Skeletal muscle cell (primary cell): Measurements from ENCODE around the gene MRPL23.

Experiments
- DNase-seq: peaks from one replicate; pipeline ENCODE4 v3.0.0-alpha.2; 2010; ENCODE audit warnings: low read depth
- H3K4me3 ChIP-seq: 2 replicates; pipeline ENCODE4 v1.5.1; 2011; ENCODE audit warnings: low read depth, mild to moderate bottlenecking, control low read depth, low read length, moderate library complexity

The MRPL23 gene

GRCh38 chr11:1979607-1980006, 32.5 kb downstream of the MRPL23 start:
- H3K4me3 ChIP-seq = no peak overlapping the region
- DNase-seq = no peak

- H3K4me3 ChIP-seq = no peak overlapping the region
- no peak for DNase-seq
Observed at GRCh38 chr11:1982873-1983600, 35.9 kb downstream of the MRPL23 start.

- no peak for DNase-seq
- H3K4me3 ChIP-seq = no peak overlapping the region
Observed at GRCh38 chr11:1983601-1983961, 36.4 kb downstream of the MRPL23 start.

- H3K4me3 ChIP-seq = no peak overlapping the region
- DNase-seq = no peak
Observed at GRCh38 chr11:1987024-1987423, 39.9 kb downstream of the MRPL23 start.

GRCh38 chr11:1988174-1988573, 41.0 kb downstream of the MRPL23 start:
- DNase-seq = no peak
- H3K4me3 ChIP-seq = no peak overlapping the region

- H3K4me3 ChIP-seq = no peak overlapping the region
- no peak for DNase-seq
Observed at GRCh38 chr11:1988667-1989317, 41.7 kb downstream of the MRPL23 start.

GRCh38 chr11:1989953-1990352, 42.8 kb downstream of the MRPL23 start:
- no peak overlapping the region for H3K4me3 ChIP-seq
- DNase-seq = no peak

- DNase-seq = no peak
- H3K4me3 ChIP-seq = no peak overlapping the region
Observed at GRCh38 chr11:1990872-1991578, 43.9 kb downstream of the MRPL23 start.

- H3K4me3 ChIP-seq = no peak overlapping the region
- DNase-seq = no peak
Observed at GRCh38 chr11:1992111-1992510, 45.0 kb downstream of the MRPL23 start.

- no peak overlapping the region for H3K4me3 ChIP-seq
- no peak for DNase-seq
Observed at GRCh38 chr11:1994121-1994520, 47.0 kb downstream of the MRPL23 start.

- DNase-seq = no peak
- H3K4me3 ChIP-seq = no peak within 1 kb of the TSS
Observed at GRCh38 chr11:1997755-1998154, 50.6 kb downstream of the MRPL23 start, which contains the start of gene H19. Gene H19, minus strand, starts transcription at chr11:1997842.

GRCh38 chr11:1998290-1998689, 51.2 kb downstream of the MRPL23 start:
- DNase-seq = no peak
- H3K4me3 ChIP-seq = no peak overlapping the region

- no peak for DNase-seq
Observed at GRCh38 chr11:1998861-1999260, 51.7 kb downstream of the MRPL23 start.

GRCh38 chr11:2002042-2002776, 55.1 kb downstream of the MRPL23 start:
- no peak for DNase-seq
- no peak overlapping the region for H3K4me3 ChIP-seq

More at GRCh38 chr11:1998861-1999260, 51.7 kb downstream of the MRPL23 start:
- no peak overlapping the region for H3K4me3 ChIP-seq

GRCh38 chr11:2002807-2003206, 55.7 kb downstream of the MRPL23 start:
- DNase-seq = no peak
- no peak overlapping the region for H3K4me3 ChIP-seq

- no peak for DNase-seq
- no peak overlapping the region for H3K4me3 ChIP-seq
Observed at GRCh38 chr11:2004466-2004865, 57.3 kb downstream of the MRPL23 start.
